Endothelial cell (in vitro differentiated cells): ENCODE data around the gene POU2F1. TPM values are rescaled to one million over a fixed set of nuclear protein-coding genes. Genes with fewer than 3 reads are reported as not detected.
A peak's percentile ranks its signal among the peaks of the same experiment; 100 is the strongest.

Experiments used
- DNase-seq: peaks from one replicate; pipeline ENCODE4 v3.0.0; 2021; ENCODE audit warnings: low spot score
- H3K27ac Mint-ChIP-seq: one replicate; pipeline ENCODE4 v1.8.0; 2021; ENCODE audit warnings: mixed read lengths, inconsistent platforms; ENCODE audit not compliant: unreplicated experiment
- H3K27me3 Mint-ChIP-seq: one replicate; pipeline ENCODE4 v1.8.0; 2021; ENCODE audit warnings: mild to moderate bottlenecking, moderate library complexity, mixed read lengths, inconsistent platforms; ENCODE audit not compliant: unreplicated experiment
- H3K36me3 Mint-ChIP-seq: one replicate; pipeline ENCODE4 v1.8.0; 2021; ENCODE audit warnings: mild to moderate bottlenecking, low read depth, mixed read lengths, inconsistent platforms; ENCODE audit not compliant: unreplicated experiment
- H3K4me1 Mint-ChIP-seq: one replicate; pipeline ENCODE4 v1.8.0; 2021; ENCODE audit warnings: mild to moderate bottlenecking, mixed read lengths, inconsistent platforms; ENCODE audit not compliant: unreplicated experiment
- H3K4me3 Mint-ChIP-seq: one replicate; pipeline ENCODE4 v1.8.0; 2021; ENCODE audit warnings: mild to moderate bottlenecking, mixed read lengths, inconsistent platforms; ENCODE audit not compliant: unreplicated experiment
- H3K9me3 Mint-ChIP-seq: one replicate; pipeline ENCODE4 v1.8.0; 2021; ENCODE audit warnings: mixed read lengths, inconsistent platforms; ENCODE audit not compliant: unreplicated experiment
- CTCF ChIP-seq: fragments of 200-600 bp; sonication (generic); IDR thresholded peaks from one replicate; pipeline ENCODE4 v1.5.0; 2021; ENCODE audit warnings: antibody characterized with exemption; ENCODE audit not compliant: unreplicated experiment
- total RNA-seq: library from RNA; stranded (reverse); fragmentation: NEBNext Ultra II Directional; extraction: Animal tissue kit (Norgen Biotek cat#: 25700); gene quantifications from one replicate; pipeline ENCODE4 v1.2.1, GENCODE V29; 2021; ENCODE audit not compliant: unreplicated experiment

Gene POU2F1
- total RNA-seq, 1 donor from 2014 or later, result 24.5 TPM

- H3K9me3 Mint-ChIP-seq, result no peaks in the 10 kb centered on the region
- TF ChIP-seq CTCF, result no peak
- peak overlapping the region; percentile 81 for H3K27ac Mint-ChIP-seq
- H3K4me1 Mint-ChIP-seq, result peaks cover 11% of the 10 kb centered on the region
- no peak for DNase-seq
- H3K36me3 Mint-ChIP-seq, result no peaks in the 10 kb centered on the region
- H3K4me3 Mint-ChIP-seq, result no peak overlapping the region
- peaks cover 3% of the 10 kb centered on the region for H3K27me3 Mint-ChIP-seq
Measured at GRCh38 chr1:167270349-167271092, 49.8 kb downstream of the POU2F1 start.

- Mint-ChIP-seq H3K27me3 (peaks cover 4% of the 10 kb centered on the region), H3K27ac (no peak overlapping the region), H3K4me1 (peaks cover 11% of the 10 kb centered on the region), H3K9me3 (no peaks in the 10 kb centered on the region), H3K4me3 (no peak overlapping the region), H3K36me3 (no peaks in the 10 kb centered on the region)
- DNase-seq, result no peak
- no peak for TF ChIP-seq CTCF
Measured at GRCh38 chr1:167272369-167272957, 51.8 kb downstream of the POU2F1 start.

- Mint-ChIP-seq H3K27me3 (peaks cover 4% of the 10 kb centered on the region), H3K36me3 (no peaks in the 10 kb centered on the region), H3K27ac (no peak overlapping the region), H3K4me1 (peaks cover 9% of the 10 kb centered on the region), H3K4me3 (no peak overlapping the region), H3K9me3 (no peaks in the 10 kb centered on the region)
- DNase-seq, result no peak
- no peak for TF ChIP-seq CTCF
Measured at GRCh38 chr1:167273027-167273800, 52.5 kb downstream of the POU2F1 start.

- Mint-ChIP-seq H3K36me3 (no peaks in the 10 kb centered on the region), H3K9me3 (no peaks in the 10 kb centered on the region), H3K27ac (no peak overlapping the region), H3K4me1 (peaks cover 5% of the 10 kb centered on the region), H3K27me3 (peaks cover 4% of the 10 kb centered on the region), H3K4me3 (no peak overlapping the region)
- no peak for DNase-seq
- no peak for TF ChIP-seq CTCF
Measured at GRCh38 chr1:167274061-167274460, 53.4 kb downstream of the POU2F1 start.

GRCh38 chr1:167276969-167277368, 56.3 kb downstream of the POU2F1 start:
- Mint-ChIP-seq H3K27ac (no peak overlapping the region), H3K36me3 (no peaks in the 10 kb centered on the region), H3K4me1 (no peaks in the 10 kb centered on the region), H3K4me3 (no peak overlapping the region), H3K9me3 (no peaks in the 10 kb centered on the region), H3K27me3 (peaks cover 4% of the 10 kb centered on the region)
- TF ChIP-seq CTCF, result no peak
- DNase-seq, result no peak
